Nucleus accumbens (tissue), 56 donors: ENCODE data around the gene NPBWR2.

ENCODE experiments used
- DNase-seq, 56 donors: peaks; one replicate each; lab custom pipeline; 2025; lab: John Stamatoyannopoulos, UW

The NPBWR2 gene

DNA sequence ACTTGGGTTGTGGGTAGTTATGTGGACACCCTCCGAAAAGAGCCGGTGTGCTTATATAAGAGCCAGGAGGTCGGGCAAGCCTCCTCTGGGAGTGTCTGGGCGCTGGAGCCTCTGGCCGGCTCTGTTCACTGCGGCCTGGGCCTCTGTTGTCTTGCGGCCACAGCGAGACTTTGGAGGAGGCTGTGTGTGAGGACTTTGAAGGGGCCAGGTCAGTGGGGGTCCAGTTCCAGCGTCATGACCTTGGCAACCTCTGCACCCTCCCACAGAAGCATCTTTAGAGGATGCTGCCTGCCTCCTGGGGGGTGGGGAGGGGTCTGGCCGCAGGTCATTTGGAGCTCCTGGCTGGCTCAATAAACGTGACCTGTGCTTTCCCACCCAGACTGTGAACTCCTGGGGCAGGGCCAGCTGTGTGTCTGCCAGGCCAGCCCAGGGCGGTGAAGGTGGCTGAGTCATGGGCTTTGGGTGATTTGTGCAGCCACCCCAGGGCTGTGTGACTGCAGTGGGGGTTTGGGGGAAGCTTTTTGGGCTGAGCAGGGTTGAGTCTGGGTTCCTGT lies 43.1 kb downstream of the NPBWR2 start:
- peak in 1 of 56 donors; percentile 24 for DNase-seq

- peak in 28 of 56 donors; percentile 8 to 48 (median 30) for DNase-seq
Measured at GRCh38 chr20:64063389-64064144, 43.8 kb downstream of the NPBWR2 start.

GRCh38 chr20:64062596-64063388 lies 44.6 kb downstream of the NPBWR2 start, which contains the start of gene TCEA2:
Gene TCEA2 (plus strand): TSS chr20:64063198. CDS start chr20:64063313, 115 bp downstream.
- peak; percentile 74 to 99 (median 96) for DNase-seq

DNA sequence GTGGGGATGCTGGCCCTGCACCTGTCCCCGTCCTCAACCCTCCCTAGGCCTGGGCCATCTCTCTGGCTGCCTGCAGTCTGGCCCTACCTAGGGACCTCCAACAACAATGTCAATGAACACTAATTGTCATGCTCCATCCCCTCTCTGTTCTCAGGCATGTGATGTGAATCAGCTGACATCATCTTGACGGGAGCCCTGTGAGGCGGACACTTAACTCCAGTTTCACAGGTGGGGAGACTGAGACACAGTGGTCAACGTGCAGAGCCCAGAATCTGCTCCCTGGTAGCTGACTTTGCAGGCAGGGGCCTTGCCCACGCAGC lies 45.1 kb downstream of the NPBWR2 start:
- DNase-seq, result peak in 7 of 56 donors; percentile 19 to 57 (median 40)

- DNase-seq, result peak in 3 of 56 donors; percentile 15 to 30 (median 21)
Measured at GRCh38 chr20:64058536-64058935, 48.8 kb downstream of the NPBWR2 start.

- peak in 38 of 56 donors; percentile 6 to 72 (median 23) for DNase-seq
Measured at GRCh38 chr20:64057628-64058498, 49.5 kb downstream of the NPBWR2 start.

- no peak for DNase-seq
Measured at GRCh38 chr20:64056889-64057627, 50.3 kb downstream of the NPBWR2 start.

DNA sequence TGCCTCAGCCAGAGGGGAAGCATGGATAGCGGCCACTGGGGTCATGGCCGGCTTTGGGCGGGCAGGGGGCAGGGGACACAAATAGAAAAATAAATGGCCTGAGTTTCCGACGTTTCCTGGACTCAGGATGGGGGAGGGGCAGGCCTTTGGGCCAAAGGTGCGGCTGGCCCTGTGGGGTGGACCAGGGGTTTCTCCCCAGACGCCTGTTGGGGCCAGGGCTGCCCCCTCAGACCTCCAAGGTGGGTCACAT lies 50.8 kb downstream of the NPBWR2 start:
- DNase-seq, result no peak

DNA sequence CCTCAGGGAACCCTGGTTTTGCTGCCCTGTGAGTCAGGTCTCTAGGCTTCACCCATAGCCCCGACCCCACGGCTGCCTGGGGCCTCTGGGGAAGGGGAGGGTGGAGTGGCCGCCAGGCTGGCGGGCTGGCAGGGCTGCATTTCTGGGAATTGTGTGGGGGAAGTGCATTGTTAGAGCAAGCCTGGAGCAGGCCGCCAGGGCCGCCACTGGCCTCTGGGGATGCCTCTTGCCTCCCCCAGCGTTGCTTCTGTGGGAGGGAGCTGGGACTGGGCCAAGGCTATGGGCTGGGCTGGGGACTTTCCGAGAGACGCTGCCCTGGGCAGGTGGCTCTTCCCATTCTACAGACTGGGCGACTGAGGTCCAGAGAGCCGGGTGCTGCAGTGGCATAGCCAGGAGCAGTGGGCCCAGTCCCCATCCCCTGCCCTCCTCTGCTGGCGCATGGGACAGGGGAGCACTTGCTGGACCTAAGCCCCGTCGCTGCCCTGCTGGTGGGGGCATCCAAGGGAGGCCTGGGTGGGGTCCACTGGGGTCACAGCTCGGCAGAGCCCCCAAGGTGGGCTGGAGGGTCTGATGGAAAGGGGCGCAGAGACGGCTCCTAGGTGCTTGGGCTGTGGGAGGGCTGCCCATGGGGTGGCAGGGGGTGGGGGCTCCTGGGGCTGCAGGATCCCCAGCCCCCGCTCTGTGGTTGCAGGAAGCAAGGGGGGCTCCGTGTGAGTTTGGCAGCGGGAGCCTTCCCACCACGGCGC lies 51.3 kb downstream of the NPBWR2 start:
- no peak for DNase-seq

- no peak for DNase-seq
Measured at GRCh38 chr20:64055396-64055892, 51.9 kb downstream of the NPBWR2 start.

DNA sequence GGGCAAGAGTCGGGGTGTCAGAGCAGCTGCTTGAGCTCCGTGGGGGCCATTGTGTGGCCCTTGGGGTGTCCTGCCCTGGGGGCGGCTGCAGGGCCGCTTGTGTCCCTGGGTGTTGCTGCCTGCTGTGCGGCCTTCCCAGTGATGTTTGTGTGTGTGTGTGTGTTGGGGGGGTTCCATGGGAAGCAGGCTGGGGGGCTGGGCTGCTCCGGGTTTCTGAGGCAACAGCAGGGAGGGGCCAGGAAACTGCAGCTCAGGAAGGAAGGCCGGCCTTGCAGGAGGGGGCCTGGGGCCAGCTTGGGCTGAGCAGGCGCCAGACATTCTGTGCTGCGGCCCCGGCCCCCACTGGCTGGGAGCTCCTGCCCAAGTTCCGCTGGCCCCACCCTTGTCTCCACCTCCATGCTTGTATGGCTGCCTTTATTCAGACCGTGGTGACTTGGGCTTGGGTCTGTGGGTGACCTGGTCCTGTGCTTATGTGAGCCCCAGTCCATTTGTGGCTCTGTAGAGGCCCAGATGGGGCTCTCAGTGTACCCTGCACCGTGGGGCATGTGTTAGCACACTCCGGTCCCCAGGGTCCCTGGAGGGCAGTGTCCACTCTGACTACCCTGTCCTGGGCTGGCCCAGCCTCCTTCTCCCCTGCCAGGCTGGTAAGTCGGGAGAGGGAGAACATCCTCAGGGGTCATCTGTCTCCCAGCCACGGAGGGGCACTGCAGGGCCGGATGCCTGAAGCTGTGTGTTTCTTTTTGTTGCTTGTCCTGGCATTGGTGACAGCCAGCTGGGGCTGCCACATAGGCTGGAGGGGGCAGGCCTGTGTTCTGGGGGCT lies 53.3 kb downstream of the NPBWR2 start:
- DNase-seq, result peak in 1 of 56 donors; percentile 21
